Measurements from ENCODE around the gene MAP7.
"Not testable (repeated sequence)": the region's sequence is repeated elsewhere in the genome, so short reads cannot be mapped to it uniquely, and the experiment has no call there.

The MAP7 gene

DNA sequence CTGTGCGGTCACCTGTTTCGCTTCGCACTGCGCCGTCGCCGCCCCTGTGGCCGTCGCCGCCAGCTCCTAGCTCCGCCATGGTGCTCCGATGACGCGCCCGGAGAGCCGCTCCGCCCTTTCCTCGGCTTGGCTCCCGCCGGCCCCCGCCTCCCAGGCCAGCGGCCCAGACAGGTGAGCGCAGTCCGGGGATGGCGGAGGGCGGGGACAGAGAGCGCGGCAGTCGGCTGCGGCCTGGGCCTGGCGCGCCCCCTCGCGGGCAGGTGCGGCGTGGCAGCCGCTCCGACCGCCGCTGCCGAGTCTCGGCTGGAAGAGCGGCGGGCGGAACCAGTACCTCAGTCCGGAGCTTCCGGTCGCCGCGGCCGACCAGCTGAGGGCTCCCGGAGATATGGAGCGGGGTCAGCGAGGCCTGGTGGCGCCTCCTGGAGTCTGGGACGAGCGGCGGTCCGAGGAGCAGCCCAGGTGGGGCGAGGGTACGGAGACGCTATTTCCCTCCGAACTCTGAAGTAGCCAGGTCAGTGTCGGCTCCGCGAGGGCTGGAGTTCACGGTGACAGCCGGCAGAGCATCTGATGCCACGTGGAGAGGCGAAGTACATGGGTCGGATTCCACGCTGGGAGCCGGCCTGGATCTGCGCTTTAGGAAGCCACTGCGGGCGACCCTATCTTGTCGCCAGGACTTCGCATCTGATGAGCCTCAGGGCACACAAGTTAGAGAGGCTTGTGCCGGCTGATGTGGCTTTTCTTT is at the start of gene MAP7:
Gene MAP7 (minus strand): TSS at position 93 of the 742 bp plus-strand sequence. CDS start 14 bp downstream, at position 79.
- DNase-seq: no peak

DNA sequence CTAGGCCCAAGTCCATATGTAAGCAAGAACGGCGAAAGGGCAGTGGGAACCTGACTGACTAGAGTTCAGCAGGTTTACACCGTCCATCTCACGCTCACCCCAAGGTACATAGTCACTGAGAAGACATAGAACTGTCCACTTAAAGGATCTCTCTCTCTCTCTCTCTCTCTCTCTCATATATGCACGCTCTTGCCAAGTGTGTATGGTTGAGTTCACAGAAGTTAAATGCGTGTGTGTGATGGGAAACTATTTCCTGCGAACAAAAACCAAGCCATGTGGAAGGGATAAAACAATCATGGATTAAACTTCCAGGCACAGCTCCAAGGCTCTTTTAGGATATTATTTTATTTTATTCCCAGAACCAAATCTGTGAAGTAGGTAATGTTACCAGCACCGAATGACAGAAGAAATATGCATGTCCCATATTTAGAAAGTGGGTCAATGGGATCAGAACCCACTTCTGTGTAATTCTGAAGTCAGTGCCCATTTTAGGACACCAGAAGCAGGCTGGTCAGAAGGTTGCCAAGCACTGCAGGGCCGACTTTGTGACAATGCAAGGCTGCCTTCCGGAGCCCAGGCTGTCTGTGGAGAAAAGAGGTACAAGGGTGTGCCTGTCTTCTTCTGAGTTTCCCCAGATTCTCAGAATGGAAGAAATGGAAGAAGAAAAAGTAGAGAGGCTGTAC is 49.2 kb upstream of the MAP7 start:
- DNase-seq: no peak

GRCh38 chr6:136598048-136598447 is 47.8 kb upstream of the MAP7 start:
- DNase-seq: no peak

- DNase-seq: no peak
These were observed 44.4 kb upstream of the MAP7 start for GRCh38 chr6:136594671-136595070.

DNA sequence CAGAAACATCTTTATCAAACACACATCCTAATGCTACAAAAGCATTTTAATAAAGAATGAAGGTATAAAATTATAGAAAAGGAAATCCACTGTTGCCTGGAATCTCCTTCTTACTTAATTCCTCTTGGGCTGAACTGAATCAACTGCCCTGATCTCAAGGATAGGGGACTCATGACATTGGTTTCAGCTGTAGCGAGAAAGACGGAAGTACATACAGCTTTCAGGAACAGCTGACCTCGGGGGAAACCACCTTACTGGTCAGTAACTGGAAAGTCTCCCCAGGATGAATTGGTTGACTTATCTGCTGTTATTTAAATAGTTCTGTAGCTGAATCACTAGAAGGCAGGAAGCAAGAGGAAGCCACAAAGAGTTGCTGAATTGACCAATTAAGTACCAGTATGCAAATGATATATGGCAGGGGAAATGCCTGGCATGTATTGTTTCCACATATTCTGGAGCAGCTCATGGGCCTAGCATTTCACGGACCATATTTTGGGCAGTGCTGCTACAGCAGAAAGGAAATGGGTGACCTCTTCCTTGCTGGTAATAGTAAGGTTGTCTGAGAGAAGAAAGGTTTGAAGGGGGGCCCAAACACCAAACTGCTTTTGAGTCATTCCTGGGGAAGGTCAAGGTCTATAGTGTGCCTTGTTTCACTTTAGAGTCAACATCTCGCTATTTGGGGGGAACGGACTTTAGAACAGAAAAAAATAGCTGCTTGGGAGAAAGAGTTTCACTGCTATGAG is 43.7 kb upstream of the MAP7 start:
- peak; percentile 56 for DNase-seq

- DNase-seq: no peak
These were observed 42.9 kb upstream of the MAP7 start for GRCh38 chr6:136592930-136593673.

DNA sequence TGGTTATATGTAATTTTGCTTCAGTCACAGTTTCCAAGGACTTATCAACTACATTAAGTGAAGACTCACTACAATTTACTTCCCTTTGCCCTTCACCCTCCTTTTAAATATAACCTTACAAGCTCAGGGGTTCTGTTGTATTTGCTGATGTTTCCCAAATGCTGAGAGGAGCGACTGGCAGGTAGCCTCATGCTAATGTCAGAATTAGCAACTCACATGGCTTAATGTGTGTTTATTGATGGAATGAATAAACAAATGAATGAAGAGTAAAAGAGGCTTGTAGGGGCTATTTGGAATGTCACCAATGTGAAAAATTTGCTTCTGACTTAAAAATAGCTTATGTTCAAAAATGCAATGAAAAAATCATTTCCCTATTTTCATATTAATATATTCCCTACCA is 41.4 kb upstream of the MAP7 start:
- no peak for DNase-seq

DNA sequence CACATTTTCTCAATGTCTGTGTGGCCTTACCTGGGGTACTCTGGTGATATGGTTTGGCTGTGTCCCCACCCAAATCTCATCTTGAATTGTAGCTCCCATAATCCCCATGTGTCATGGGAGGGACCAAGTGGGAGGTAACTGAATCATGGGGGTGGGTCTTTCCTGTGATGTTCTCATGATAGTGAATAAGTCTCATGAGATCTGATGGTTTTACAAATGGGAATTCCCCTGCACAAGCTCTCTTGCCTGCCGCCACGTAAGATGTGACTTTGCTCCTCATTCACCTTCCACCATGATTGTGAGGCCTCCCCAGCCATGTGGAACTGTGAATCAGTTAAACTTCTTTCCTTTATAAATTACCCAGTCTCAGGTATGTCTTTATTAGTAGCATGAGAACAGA is 40.6 kb upstream of the MAP7 start:
- DNase-seq: not testable (repeated sequence)

GRCh38 chr6:136587527-136587926 is 37.3 kb upstream of the MAP7 start:
- DNase-seq: no peak

DNA sequence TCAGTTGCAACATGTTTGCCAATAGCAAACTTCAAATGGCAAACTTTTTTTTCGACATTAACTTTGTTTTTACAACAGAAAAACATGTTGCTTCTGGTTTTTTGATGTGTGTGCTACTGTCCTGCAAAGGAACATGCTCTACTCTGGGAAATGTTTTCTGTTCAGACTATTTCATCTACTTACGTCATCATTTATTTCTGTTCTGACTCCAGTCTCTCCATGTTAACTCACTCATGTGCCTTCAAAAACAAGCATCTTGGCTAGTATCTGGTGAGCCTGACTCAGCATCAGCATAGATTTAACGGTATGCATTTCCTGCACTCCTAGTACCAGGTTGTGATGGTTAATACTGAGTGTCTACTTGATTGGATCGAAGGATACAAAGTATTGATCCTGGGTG is 36.1 kb upstream of the MAP7 start:
- DNase-seq: no peak

GRCh38 chr6:136585523-136585922 is 35.3 kb upstream of the MAP7 start:
- not testable (repeated sequence) for DNase-seq

GRCh38 chr6:136584290-136584689 is 34.1 kb upstream of the MAP7 start:
- not testable (repeated sequence) for DNase-seq

GRCh38 chr6:136582711-136583471 is 32.7 kb upstream of the MAP7 start:
- DNase-seq: no peak

DNA sequence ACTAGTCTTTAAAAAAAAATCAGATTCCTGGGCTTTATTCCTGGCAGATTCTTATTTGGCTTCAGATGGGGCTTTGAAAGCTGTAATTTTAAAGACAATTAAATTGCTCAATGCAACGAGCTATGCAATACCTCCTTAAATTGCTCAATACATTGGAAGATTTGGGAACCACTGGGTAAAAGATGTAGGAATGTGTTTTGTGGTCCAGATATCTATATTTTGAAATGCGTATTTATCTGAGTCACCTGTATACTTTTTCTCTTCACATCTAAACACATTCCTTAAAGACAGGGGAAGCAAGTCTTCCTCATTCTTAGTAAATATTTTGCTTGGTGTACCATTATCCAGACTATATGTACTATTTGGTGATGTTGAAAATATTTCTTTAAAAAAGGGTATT is 29.6 kb upstream of the MAP7 start:
- DNase-seq: no peak

DNA sequence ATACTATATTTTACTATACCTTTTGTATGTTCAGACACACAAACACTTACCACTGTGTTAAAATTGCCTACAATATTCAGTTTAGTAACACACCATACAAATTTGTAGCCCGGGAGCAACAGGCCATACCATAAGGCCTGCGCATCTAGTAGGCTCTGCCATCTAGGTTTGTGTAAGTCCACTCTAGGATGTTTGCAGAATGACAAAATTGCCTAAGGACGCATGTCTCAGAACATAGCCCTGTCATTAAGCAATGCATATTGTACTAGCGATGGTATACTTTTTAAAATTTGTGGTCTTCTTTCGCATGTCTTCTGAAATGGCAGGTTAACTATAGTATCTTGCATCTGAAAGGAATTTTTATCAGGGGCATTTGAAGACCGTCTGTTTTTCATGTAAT is 26.6 kb upstream of the MAP7 start:
- no peak for DNase-seq

- no peak for DNase-seq
These were observed 21.3 kb upstream of the MAP7 start for GRCh38 chr6:136571496-136571895.

- no peak for DNase-seq
These were observed 20.8 kb upstream of the MAP7 start for GRCh38 chr6:136571065-136571464.

DNA sequence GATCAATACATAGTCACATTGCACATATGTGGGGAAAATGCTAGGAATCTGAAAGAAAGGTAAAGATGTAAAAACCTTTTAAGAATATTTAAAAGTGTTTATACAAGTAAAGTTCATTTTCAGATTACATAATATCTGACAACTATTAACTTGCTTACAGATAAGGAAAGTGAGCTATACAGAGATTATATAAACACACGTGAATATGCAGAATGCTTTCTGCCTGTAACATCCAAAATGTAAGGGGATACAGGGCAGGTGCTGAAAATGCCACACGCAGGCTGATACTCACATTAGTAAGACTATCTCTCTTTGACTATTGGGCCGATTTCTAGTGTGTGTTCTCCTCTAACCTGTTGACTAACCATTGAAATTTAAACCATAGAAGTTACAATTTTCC is 17.9 kb upstream of the MAP7 start:
- DNase-seq: no peak

DNA sequence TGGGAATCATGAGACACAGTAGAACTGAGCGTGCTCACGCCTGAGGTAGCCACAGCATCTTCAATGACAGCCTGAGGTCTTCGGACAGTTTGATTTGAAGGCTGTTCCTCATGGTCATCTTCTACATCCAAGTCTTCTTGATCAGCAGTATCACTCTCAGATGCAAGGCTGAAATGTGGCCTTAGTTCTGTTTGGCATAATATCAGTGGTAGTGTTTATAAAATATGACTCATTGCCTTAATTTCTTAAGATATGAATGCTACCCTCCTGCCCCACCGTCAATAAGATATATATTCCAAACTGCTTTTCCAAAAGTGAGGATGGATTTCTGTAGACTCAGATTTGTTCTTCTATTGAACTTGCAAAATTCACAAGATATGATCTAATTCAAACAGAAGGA is 17.5 kb upstream of the MAP7 start:
- DNase-seq: no peak

GRCh38 chr6:136566851-136567250 is 16.6 kb upstream of the MAP7 start:
- no peak for DNase-seq

- DNase-seq: no peak
These were observed 15.8 kb upstream of the MAP7 start for GRCh38 chr6:136566007-136566487.

GRCh38 chr6:136564180-136564579 is 14.0 kb upstream of the MAP7 start:
- DNase-seq: no peak

Measured in GDM1 (cell line).